Thyroid gland (tissue), 4 donors: ENCODE data around the gene PAPPA2.

ENCODE experiments used
- POLR2A ChIP-seq, 2 donors: fragments of 450-650 bp; IDR thresholded peaks; one replicate each; pipeline ENCODE4 v1.6.1; 2017; ENCODE audit warnings: antibody characterized with exemption in 2 of 2, mild to moderate bottlenecking in 2 of 2, moderate library complexity in 1 of 2
- TF ChIP-seq, protein P1 (sequence below), 6 experiments: fragments of 200-600 bp in 3 of 6; fragments of 450-650 bp in 3 of 6; sonication (generic) in 3 of 6; IDR thresholded peaks; one replicate each; pipeline ENCODE4 v1.5.1; 2016 to 2019; ENCODE audit warnings: antibody characterized with exemption in 6 of 6, mild to moderate bottlenecking in 2 of 6, inconsistent platforms in 1 of 6, moderate library complexity in 1 of 6

DNA sequence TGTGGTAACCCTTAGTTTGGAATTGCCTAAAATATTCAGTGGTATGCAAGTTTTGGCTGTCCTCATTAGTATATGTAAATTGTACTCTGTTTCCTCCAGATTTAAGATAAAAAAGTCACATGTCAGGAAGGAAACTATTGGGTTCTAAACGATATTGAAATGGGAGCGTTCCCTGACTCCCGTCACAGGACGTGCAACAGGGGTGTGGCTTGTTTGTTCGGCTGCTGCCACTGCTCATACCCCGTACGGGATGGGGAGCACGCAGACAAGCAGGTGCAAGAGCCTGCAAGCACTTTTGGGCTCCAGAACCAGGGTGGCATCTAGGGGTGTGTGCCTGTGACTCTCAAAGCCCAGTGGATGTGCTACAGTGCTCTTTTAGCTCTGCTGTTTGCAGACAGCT is 6.2 kb upstream of the PAPPA2 start:
- TF ChIP-seq, protein P1, sequence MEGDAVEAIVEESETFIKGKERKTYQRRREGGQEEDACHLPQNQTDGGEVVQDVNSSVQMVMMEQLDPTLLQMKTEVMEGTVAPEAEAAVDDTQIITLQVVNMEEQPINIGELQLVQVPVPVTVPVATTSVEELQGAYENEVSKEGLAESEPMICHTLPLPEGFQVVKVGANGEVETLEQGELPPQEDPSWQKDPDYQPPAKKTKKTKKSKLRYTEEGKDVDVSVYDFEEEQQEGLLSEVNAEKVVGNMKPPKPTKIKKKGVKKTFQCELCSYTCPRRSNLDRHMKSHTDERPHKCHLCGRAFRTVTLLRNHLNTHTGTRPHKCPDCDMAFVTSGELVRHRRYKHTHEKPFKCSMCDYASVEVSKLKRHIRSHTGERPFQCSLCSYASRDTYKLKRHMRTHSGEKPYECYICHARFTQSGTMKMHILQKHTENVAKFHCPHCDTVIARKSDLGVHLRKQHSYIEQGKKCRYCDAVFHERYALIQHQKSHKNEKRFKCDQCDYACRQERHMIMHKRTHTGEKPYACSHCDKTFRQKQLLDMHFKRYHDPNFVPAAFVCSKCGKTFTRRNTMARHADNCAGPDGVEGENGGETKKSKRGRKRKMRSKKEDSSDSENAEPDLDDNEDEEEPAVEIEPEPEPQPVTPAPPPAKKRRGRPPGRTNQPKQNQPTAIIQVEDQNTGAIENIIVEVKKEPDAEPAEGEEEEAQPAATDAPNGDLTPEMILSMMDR (IDR thresholded peaks at IDR 0.05): no peak
- TF ChIP-seq POLR2A (IDR thresholded peaks at IDR 0.05): no peak
